ENCODE measurements around the gene C9.
"Not testable (repeated sequence)": the region's sequence is repeated elsewhere in the genome, so short reads cannot be mapped to it uniquely, and the experiment has no call there.

C9 gene

GRCh38 chr5:39260095-39260494 lies 104.2 kb downstream of the C9 start:
- no peak for DNase-seq (ENCODE audit: low read depth in 3 of 3)

- DNase-seq (ENCODE audit: low read depth in 3 of 3): no peak
Measured at GRCh38 chr5:39257554-39257953, 106.7 kb downstream of the C9 start.

- DNase-seq (ENCODE audit: low read depth in 3 of 3): no peak
Measured at GRCh38 chr5:39256477-39257235, 107.6 kb downstream of the C9 start.

GRCh38 chr5:39255406-39255805 lies 108.9 kb downstream of the C9 start:
- no peak for DNase-seq (ENCODE audit: low read depth in 3 of 3)

- no peak for DNase-seq (ENCODE audit: low read depth in 3 of 3)
Measured at GRCh38 chr5:39254671-39255070, 109.6 kb downstream of the C9 start.

- DNase-seq (ENCODE audit: low read depth in 3 of 3): no peak
Measured at GRCh38 chr5:39253196-39253595, 111.1 kb downstream of the C9 start.

GRCh38 chr5:39249564-39250274 lies 114.6 kb downstream of the C9 start:
- DNase-seq (ENCODE audit: low read depth in 3 of 3): no peak

- DNase-seq (ENCODE audit: low read depth in 3 of 3): no peak
Measured at GRCh38 chr5:39249069-39249468, 115.2 kb downstream of the C9 start.

- DNase-seq (ENCODE audit: low read depth in 3 of 3): no peak
Measured at GRCh38 chr5:39240750-39241149, 123.5 kb downstream of the C9 start.

GRCh38 chr5:39238366-39239105 lies 125.8 kb downstream of the C9 start:
- DNase-seq (ENCODE audit: low read depth in 3 of 3): no peak

- DNase-seq (ENCODE audit: low read depth in 3 of 3): no peak
Measured at GRCh38 chr5:39236718-39237117, 127.6 kb downstream of the C9 start.

GRCh38 chr5:39235648-39236047 lies 128.6 kb downstream of the C9 start:
- no peak for DNase-seq (ENCODE audit: low read depth in 3 of 3)

GRCh38 chr5:39234494-39234893 lies 129.8 kb downstream of the C9 start:
- DNase-seq (ENCODE audit: low read depth in 3 of 3): not testable (repeated sequence)
